ENCODE data around the gene ZNRF1. TPM values are rescaled to one million over a fixed set of nuclear protein-coding genes. Genes with fewer than 3 reads are reported as not detected.
"Not testable (repeated sequence)": the region's sequence is repeated elsewhere in the genome, so short reads cannot be mapped to it uniquely, and the experiment has no call there.

ZNRF1 gene
- total RNA-seq, 1 experiment from 2014 or later = 52.3 TPM

DNA sequence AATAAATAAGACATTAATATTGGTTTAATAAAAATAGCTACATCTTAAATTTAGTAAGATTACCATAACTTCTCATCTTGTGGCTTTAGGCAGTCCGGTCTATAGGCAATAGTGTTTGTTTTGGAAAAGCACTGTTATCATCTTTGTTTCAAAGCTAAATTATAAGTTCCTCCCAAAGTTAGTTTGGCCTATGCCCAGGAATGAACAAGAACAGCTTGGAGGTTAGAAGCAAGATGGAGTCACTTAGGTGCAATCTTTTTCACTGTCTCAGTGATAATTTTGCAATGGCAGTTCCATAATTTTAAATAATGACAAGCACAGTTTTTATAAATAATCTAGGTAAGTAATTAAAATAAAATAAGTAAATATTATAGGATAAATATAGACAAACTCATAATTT, 123.8 kb downstream of the ZNRF1 start:
- Histone ChIP-seq H3K4me1 (ENCODE audit: control insufficient read depth, insufficient read depth, low read length) (no peaks in the 10 kb centered on the region), H3K27me3 (ENCODE audit: control insufficient read depth, insufficient read depth, low read length) (no peaks in the 10 kb centered on the region), H3K27ac (ENCODE audit: low read length) (no peak overlapping the region), H3K36me3 (ENCODE audit: control insufficient read depth, insufficient read depth, low read length) (no peaks in the 10 kb centered on the region), H3K9me3 (ENCODE audit: control insufficient read depth, insufficient read depth, low read depth, low read length) (peaks cover 4% of the 10 kb centered on the region; the same call in 1 of the 2 replicates), H3K4me3 (ENCODE audit: low read depth in 2 of 2, low read length in 2 of 2) (no peak overlapping the region)
- BruUV-seq (replicated peaks) = no TSS peak
- intact Hi-C loops (cut with micrococcal nuclease; ENCODE audit: unreplicated experiment) = no loop called here
- in situ Hi-C loops (cut with HindIII; ENCODE audit: low pct_unique_long_range_greater_than_20kb, low sequenced_read_pairs) = no loop called here
- no peak for TF ChIP-seq CTCF (IDR thresholded peaks at IDR 0.05)
- ATAC-seq = no peak
- no peak for DNase-seq (ENCODE audit: low read depth, low spot score)
- ChIA-PET POLR2A (no interaction called here), CTCF (no interaction called here)

DNA sequence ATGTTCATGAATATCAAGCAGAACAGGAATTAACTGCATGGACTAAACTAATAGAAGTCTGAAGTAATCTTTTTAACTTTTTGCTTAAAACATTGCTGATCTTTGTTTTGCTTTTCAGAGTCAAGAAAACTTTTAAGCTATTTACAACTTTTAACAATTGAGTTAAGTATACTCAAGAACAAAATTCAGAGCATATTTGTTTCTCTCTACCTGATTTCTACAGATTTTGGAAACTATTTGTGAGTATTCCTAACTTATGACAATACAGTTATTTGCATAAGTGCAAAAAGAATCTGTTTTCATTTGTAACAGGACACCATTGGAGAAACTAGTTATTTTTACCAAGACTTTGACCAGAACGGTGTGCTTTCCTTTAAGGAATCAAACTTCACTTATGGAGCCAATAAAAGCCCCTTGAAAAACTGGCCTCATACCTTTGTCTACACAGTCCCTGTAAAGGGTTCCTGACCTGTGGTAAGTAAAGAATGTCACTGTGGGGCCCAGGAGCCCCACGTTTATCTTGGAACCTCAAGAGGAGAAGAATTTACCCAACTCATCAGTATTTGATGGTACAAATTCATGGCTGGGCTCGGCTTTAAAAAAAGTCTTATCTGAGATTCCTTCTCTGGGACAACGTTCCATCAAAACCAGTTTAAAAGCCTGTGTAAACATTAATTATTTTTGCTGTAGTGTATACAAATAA, 129.0 kb downstream of the ZNRF1 start:
- ATAC-seq (no peak), DNase-seq (ENCODE audit: low read depth, low spot score) (no peak)
- no peak overlapping the region for H3K4me3 ChIP-seq (ENCODE audit: low read depth in 2 of 2, low read length in 2 of 2)
- TF ChIP-seq SIN3A (IDR thresholded peaks at IDR 0.05; ENCODE audit: borderline replicate concordance, insufficient read depth, low read depth, low read length) = no peak
- TF ChIP-seq CTCF (IDR thresholded peaks at IDR 0.05) = no peak
- TF ChIP-seq TCF7L2 (IDR thresholded peaks at IDR 0.05; ENCODE audit: low read depth, low read length) = no peak
- TF ChIP-seq POLR2AphosphoS5 (IDR thresholded peaks at IDR 0.05; ENCODE audit: low read depth, low read length) = no peak
- no peak for TF ChIP-seq REST (IDR thresholded peaks at IDR 0.05; ENCODE audit: insufficient read depth in 1 of 2, low read depth in 2 of 2, low read length in 1 of 2)
- no peaks in the 10 kb centered on the region for H3K4me1 ChIP-seq (ENCODE audit: control insufficient read depth, insufficient read depth, low read length)
- H3K9me3 ChIP-seq (ENCODE audit: control insufficient read depth, insufficient read depth, low read depth, low read length) = no peaks in the 10 kb centered on the region
- ChIA-PET CTCF (no interaction called here), POLR2A (no interaction called here)
- BruUV-seq (replicated peaks) = no TSS peak
- in situ Hi-C loops (cut with HindIII; ENCODE audit: low pct_unique_long_range_greater_than_20kb, low sequenced_read_pairs) (no loop called here), intact Hi-C loops (cut with micrococcal nuclease; ENCODE audit: unreplicated experiment) (no loop called here)
- no peaks in the 10 kb centered on the region for H3K36me3 ChIP-seq (ENCODE audit: control insufficient read depth, insufficient read depth, low read length)
- no peaks in the 10 kb centered on the region for H3K27me3 ChIP-seq (ENCODE audit: control insufficient read depth, insufficient read depth, low read length)
- no peak overlapping the region for H3K27ac ChIP-seq (ENCODE audit: low read length)

GRCh38 chr16:75129421-75130149, 130.8 kb downstream of the ZNRF1 start:
- BruUV-seq (replicated peaks); H3K27ac ChIP-seq (ENCODE audit: low read length); DNase-seq (ENCODE audit: low read depth, low spot score); in situ Hi-C loops (cut with HindIII; ENCODE audit: low pct_unique_long_range_greater_than_20kb, low sequenced_read_pairs); ATAC-seq; H3K27me3 ChIP-seq (ENCODE audit: control insufficient read depth, insufficient read depth, low read length); H3K4me3 ChIP-seq (ENCODE audit: low read depth in 2 of 2, low read length in 2 of 2); H3K36me3 ChIP-seq (ENCODE audit: control insufficient read depth, insufficient read depth, low read length); intact Hi-C loops (cut with micrococcal nuclease; ENCODE audit: unreplicated experiment); H3K4me1 ChIP-seq (ENCODE audit: control insufficient read depth, insufficient read depth, low read length); H3K9me3 ChIP-seq (ENCODE audit: control insufficient read depth, insufficient read depth, low read depth, low read length): not testable (repeated sequence)
- POLR2A ChIA-PET = interaction anchor here (0.7 kb wide), 1 partner anchor 28 kb away, joined by 6 read pairs; no protein-coding TSS in a partner anchor
- CTCF ChIA-PET = interaction anchor here (0.6 kb wide), 1 partner anchor 267 kb away, joined by 4 read pairs; no protein-coding TSS in a partner anchor
